ENCODE data around the gene TBCE. TPM values are rescaled to one million over a fixed set of nuclear protein-coding genes. Genes with fewer than 3 reads are reported as not detected.

The TBCE gene
- total RNA-seq, 1 experiment from 2014 or later, result 41.6 TPM

DNA sequence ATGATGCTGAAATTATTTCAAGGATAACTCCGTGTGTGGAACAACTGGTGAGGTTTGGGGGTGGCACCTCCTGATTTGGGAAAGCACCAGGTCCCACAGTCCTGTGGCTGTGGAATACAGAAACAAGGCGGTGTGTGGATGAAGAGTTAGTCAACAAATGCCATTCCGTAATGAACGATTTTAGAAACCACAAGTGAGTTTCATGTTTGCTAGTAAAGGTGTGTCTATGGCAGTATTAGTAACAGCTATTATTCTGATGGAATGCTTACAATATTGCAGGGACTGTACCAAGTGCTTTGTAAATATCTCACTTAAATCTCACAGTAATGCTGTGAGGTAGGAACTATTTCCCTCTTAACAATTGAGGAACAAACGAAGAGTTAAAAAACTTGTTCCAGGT is 83.2 kb downstream of the TBCE start:
- H2AFZ ChIP-seq (ENCODE audit: low read length), result no peak overlapping the region
- no peak overlapping the region for H4K5ac ChIP-seq (ENCODE audit: insufficient read length, low read depth, low read length)
- no peak overlapping the region for H2BK15ac ChIP-seq (ENCODE audit: low read depth, low read length)
- no peak overlapping the region for H3K4me2 ChIP-seq (ENCODE audit: insufficient read depth, insufficient read length, low read length)
- no peak for DNase-seq
- no peaks in the 10 kb centered on the region; a peak in 1 of 4 replicates for H3K4me1 Mint-ChIP-seq
- no peak overlapping the region for H2BK120ac ChIP-seq (ENCODE audit: low read depth, low read length, poor library complexity, severe bottlenecking)
- H3T11ph ChIP-seq (ENCODE audit: low read length), result no peak overlapping the region
- no peaks in the 10 kb centered on the region for H3K27me3 Mint-ChIP-seq (ENCODE audit: low read depth)
- H3K23me2 ChIP-seq (ENCODE audit: insufficient read length, low read depth, low read length, poor library complexity, severe bottlenecking), result no peaks in the 10 kb centered on the region
- H3K4ac ChIP-seq (ENCODE audit: low read depth, low read length), result no peak overlapping the region
- H3K27me3 ChIP-seq (ENCODE audit: insufficient read depth, low read length), result no peaks in the 10 kb centered on the region
- no peak overlapping the region for H3K9ac ChIP-seq (ENCODE audit: extremely low read depth, insufficient read length, low read length)
- peaks cover 17 to 84% (median 41%) of the 10 kb centered on the region in 3 experiments; a peak in 6 of 7 replicates for H3K36me3 Mint-ChIP-seq (ENCODE audit: insufficient read depth in 1 of 3, low read depth in 3 of 3)
- H2BK12ac ChIP-seq (ENCODE audit: insufficient read length, low read depth, low read length), result no peak overlapping the region
- H2BK20ac ChIP-seq (ENCODE audit: low read depth, low read length, poor library complexity, severe bottlenecking), result no peak overlapping the region
- H3K9me3 Mint-ChIP-seq, result no peaks in the 10 kb centered on the region
- H3K27ac ChIP-seq (ENCODE audit: insufficient read length, low read depth, low read length), result no peak overlapping the region
- H3K79me1 ChIP-seq (ENCODE audit: insufficient read depth, low read depth, low read length, poor library complexity, severe bottlenecking), result no peaks in the 10 kb centered on the region
- no peak overlapping the region for H3K23ac ChIP-seq (ENCODE audit: insufficient read length, low read depth, low read length)
- no peaks in the 10 kb centered on the region for H3K79me2 ChIP-seq (ENCODE audit: insufficient read depth, low read length)
- no peak overlapping the region for H4K8ac ChIP-seq (replicated peaks; ENCODE audit: insufficient read length, low read depth, low read length)
- no CpG with 5 or more reads among the region's 5 CpGs for WGBS (ENCODE audit: extremely low coverage, insufficient read length, low lambda C conversion rate)
- no peaks in the 10 kb centered on the region for H3K9me3 ChIP-seq (ENCODE audit: control insufficient read depth, low read depth, low read length)
- H3K56ac ChIP-seq (ENCODE audit: insufficient read length, low read depth, low read length), result no peak overlapping the region
- no peak overlapping the region for H4K91ac ChIP-seq (ENCODE audit: insufficient read length, low read depth, low read length)
- H3K27ac Mint-ChIP-seq, result peak overlapping the region in 2 of 3 experiments; percentile 61 to 67; a peak in 3 of 7 replicates
- H3K4me1 ChIP-seq (ENCODE audit: insufficient read depth, low read length), result no peaks in the 10 kb centered on the region
- H4K20me1 ChIP-seq (ENCODE audit: control insufficient read depth, insufficient read depth, insufficient read length), result no peaks in the 10 kb centered on the region
- no peak overlapping the region for H3K14ac ChIP-seq (ENCODE audit: insufficient read depth, low read length)
- no peak overlapping the region for H2BK5ac ChIP-seq (ENCODE audit: insufficient read length, low read length)
- no peak overlapping the region for H3K18ac ChIP-seq (ENCODE audit: insufficient read length, low read depth, low read length)
- H2AK5ac ChIP-seq (ENCODE audit: insufficient read length, low read length), result no peak overlapping the region
- TF ChIP-seq, protein P1, sequence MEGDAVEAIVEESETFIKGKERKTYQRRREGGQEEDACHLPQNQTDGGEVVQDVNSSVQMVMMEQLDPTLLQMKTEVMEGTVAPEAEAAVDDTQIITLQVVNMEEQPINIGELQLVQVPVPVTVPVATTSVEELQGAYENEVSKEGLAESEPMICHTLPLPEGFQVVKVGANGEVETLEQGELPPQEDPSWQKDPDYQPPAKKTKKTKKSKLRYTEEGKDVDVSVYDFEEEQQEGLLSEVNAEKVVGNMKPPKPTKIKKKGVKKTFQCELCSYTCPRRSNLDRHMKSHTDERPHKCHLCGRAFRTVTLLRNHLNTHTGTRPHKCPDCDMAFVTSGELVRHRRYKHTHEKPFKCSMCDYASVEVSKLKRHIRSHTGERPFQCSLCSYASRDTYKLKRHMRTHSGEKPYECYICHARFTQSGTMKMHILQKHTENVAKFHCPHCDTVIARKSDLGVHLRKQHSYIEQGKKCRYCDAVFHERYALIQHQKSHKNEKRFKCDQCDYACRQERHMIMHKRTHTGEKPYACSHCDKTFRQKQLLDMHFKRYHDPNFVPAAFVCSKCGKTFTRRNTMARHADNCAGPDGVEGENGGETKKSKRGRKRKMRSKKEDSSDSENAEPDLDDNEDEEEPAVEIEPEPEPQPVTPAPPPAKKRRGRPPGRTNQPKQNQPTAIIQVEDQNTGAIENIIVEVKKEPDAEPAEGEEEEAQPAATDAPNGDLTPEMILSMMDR (conservative IDR thresholded peaks at IDR 0.05), result no peak
- no peak overlapping the region for H3K4me3 Mint-ChIP-seq
